DMS53 treated with DMSO at 0.1 percent for 48 hours (cell line): ENCODE measurements around the gene CLTA.
"Not testable (repeated sequence)": the region's sequence is repeated elsewhere in the genome, so short reads cannot be mapped to it uniquely, and the experiment has no call there.

ENCODE experiments used
- DNase-seq: peaks from one replicate; lab custom pipeline; 2025; ENCODE audit not compliant: unreplicated experiment; lab: John Stamatoyannopoulos, UW

Gene CLTA

GRCh38 chr9:36158122-36158521, 32.6 kb upstream of the CLTA start:
- no peak for DNase-seq

GRCh38 chr9:36158917-36159316, 31.8 kb upstream of the CLTA start:
- no peak for DNase-seq

GRCh38 chr9:36159509-36159908, 31.2 kb upstream of the CLTA start:
- DNase-seq = not testable (repeated sequence)

- not testable (repeated sequence) for DNase-seq
These were observed 30.6 kb upstream of the CLTA start for GRCh38 chr9:36160126-36160525.

GRCh38 chr9:36161187-36161586, 29.5 kb upstream of the CLTA start:
- DNase-seq = no peak

GRCh38 chr9:36162211-36162738, 28.4 kb upstream of the CLTA start:
- no peak for DNase-seq

GRCh38 chr9:36163049-36163785, 27.5 kb upstream of the CLTA start:
- DNase-seq = no peak

- no peak for DNase-seq
These were observed 26.9 kb upstream of the CLTA start for GRCh38 chr9:36163786-36164170.

- no peak for DNase-seq
These were observed 26.3 kb upstream of the CLTA start for GRCh38 chr9:36164372-36164771.

- no peak for DNase-seq
These were observed 25.7 kb upstream of the CLTA start for GRCh38 chr9:36164989-36165388.

GRCh38 chr9:36165826-36166167, 24.9 kb upstream of the CLTA start:
- no peak for DNase-seq

- DNase-seq = peak; percentile 58
These were observed 24.4 kb upstream of the CLTA start for GRCh38 chr9:36166168-36166927.

- no peak for DNase-seq
These were observed 21.6 kb upstream of the CLTA start, which contains the start of gene CCIN for GRCh38 chr9:36169166-36169565. CCIN (plus strand) TSS chr9:36169388; CDS start chr9:36169503, 115 bp downstream.

- no peak for DNase-seq
These were observed 21.0 kb upstream of the CLTA start for GRCh38 chr9:36169708-36170107.

- no peak for DNase-seq
These were observed 20.2 kb upstream of the CLTA start for GRCh38 chr9:36170531-36170930.

- DNase-seq = no peak
These were observed 16.9 kb upstream of the CLTA start for GRCh38 chr9:36173861-36174260.

GRCh38 chr9:36174271-36174670, 16.4 kb upstream of the CLTA start:
- no peak for DNase-seq

- DNase-seq = no peak
These were observed 16.0 kb upstream of the CLTA start for GRCh38 chr9:36174731-36175130.

GRCh38 chr9:36175209-36175608, 15.5 kb upstream of the CLTA start:
- not testable (repeated sequence) for DNase-seq

- not testable (repeated sequence) for DNase-seq
These were observed 14.2 kb upstream of the CLTA start for GRCh38 chr9:36176496-36176895.

- DNase-seq = no peak
These were observed 13.2 kb upstream of the CLTA start for GRCh38 chr9:36177571-36177970.

- not testable (repeated sequence) for DNase-seq
These were observed 10.5 kb upstream of the CLTA start for GRCh38 chr9:36180243-36180642.
